Hematopoietic multipotent progenitor cell (in vitro differentiated cells): ENCODE measurements around the gene USP31. TPM values are rescaled to one million over a fixed set of nuclear protein-coding genes. Genes with fewer than 3 reads are reported as not detected.
"Not testable (repeated sequence)": the region's sequence is repeated elsewhere in the genome, so short reads cannot be mapped to it uniquely, and the experiment has no call there.

Experiments
- DNase-seq, 3 donors: peaks; one replicate each; pipeline ENCODE4 v3.0.0-alpha.2; 2011 to 2015; ENCODE audit warnings: low read depth in 2 of 3, low spot score in 2 of 3
- total RNA-seq: library from RNA; depleted of rRNA; stranded (reverse); fragments of >200 nt; gene quantifications from one replicate; pipeline ENCODE4 v1.2.3, GENCODE V29; 2012

USP31 gene
- total RNA-seq, 1 donor = 1.6 TPM

DNA sequence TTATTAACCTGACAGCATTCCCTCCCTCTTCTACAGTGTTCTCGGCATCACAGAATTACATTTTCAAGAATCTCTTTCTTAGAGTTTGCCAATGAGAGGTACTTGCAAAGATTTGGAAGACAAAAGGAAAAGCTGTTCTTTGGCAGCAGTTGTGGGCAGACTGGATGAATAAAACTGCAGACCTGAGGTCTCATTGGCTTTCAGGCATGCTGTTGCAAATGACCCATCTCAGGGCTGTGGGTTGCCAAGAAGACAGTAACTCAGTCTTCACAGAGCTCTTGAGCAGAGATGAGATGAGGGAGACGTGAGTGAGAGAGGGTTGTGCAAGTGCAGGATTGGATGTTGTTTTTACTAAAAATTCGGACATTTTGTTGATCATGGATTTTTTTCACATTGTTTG lies 11.3 kb upstream of the USP31 start:
- no peak for DNase-seq

DNA sequence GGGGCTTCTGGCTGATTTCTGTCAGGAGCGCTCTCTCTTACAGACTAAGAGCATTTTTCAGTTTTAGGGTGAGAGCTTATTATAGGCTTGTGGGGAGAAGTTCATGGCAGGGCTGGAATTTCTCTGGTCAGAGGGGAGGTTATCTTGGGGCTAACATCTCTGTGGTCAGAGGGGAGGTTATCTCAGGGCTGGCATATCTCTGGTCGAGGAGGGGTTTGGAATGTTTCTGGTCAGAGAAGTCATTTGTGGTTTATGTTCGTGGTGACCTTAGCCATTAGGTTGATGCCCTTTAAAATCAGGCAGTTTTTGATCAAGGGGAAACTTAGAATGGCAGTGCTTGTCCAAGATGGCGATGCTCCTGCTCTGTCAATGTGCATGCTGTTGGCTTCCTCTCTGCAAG lies 10.8 kb upstream of the USP31 start:
- no peak for DNase-seq

GRCh38 chr16:23158114-23158513 lies 8.9 kb upstream of the USP31 start:
- no peak for DNase-seq

DNA sequence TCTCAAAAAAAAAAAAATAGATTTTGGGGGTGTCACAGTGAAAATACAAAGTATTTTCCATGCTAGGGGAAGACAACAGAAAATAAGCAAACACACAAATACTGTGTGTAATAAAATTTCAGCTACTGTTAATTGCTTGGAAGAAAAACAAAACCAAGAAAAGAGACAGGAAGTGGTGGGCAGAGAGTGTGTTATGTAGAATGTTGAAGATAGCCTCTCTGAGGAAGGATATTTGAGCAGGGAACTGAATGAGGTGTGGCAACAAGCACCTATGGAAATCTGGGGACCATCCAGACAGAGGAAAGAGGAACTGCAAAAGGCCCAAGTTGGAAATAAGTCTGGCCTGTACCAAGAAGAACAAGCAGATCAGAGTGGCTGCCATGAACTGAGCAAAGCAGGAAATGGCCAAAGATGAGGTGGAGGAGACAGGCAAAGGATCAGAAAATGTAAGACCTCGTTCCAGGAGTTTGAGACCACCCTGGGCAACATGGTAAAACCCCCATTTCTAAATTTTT lies 7.8 kb upstream of the USP31 start:
- DNase-seq = no peak

GRCh38 chr16:23156110-23156509 lies 6.9 kb upstream of the USP31 start:
- DNase-seq = no peak

DNA sequence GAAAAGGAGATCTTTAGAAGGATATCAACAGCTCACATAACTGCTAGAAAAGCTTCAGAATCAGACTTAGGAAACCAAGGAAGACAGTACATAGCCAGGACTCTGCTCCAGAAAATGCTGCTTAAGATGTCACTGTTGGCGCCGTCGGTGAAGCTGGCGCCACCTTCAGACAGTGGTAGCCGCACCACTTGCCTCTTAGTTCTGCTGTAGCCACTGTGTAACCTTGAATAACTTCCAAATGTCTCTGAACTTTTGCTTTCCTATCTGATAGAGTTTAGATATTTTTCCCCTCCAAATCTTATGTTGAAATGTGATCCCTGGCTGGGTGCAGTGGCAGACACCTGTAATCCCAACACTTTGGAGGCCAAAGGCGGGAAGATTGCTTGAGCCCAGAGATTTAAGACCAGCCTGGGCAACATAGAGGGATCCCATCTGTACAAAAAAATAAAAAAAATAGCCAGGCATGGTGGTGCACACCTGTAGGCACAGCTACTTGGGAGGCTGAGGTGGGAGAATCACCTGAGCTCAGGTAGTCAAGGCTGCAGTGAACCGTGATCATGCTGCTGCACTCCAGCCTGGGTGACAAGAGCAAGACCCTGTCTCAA lies 6.3 kb upstream of the USP31 start:
- peak in 1 of 3 donors; percentile 5 for DNase-seq

GRCh38 chr16:23152386-23153178 lies 3.3 kb upstream of the USP31 start:
- DNase-seq = no peak

DNA sequence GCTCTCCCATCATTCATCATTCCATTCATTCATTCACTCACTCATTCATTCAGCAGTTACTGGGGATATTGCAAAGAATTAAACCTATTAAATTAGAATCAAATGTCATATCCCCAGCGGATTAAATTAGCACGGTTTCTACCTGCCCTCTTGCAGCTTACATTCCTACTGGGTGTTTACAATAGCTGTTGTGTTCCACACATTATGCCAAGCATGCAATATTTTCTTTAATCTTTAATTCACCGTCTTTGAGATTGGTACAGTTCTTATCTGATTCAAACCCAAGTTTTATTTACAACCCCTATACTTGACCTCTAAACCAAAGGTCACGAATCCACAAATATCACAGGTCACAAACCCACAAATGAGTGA lies 727 bp upstream of the USP31 start:
- DNase-seq = no peak

GRCh38 chr16:23148513-23149266 lies 562 bp downstream of the USP31 start:
- peak; percentile 29 to 55 (median 50) for DNase-seq

DNA sequence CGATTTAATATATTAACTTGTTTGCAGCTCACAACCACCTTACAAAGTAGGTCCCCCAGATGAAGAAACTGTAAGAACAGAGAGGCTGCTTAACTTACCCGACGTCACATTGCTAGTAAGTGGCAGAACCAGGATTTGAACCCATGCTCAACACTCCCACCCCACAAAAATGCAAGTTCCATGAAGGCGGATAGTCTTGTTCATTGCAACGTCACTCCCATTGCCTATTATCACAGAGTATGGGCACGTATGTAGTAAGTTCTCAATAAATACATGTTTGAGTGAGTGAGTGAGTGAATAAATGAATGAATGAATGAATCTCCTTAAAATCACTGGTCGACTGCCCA lies 1.1 kb downstream of the USP31 start:
- DNase-seq = no peak

GRCh38 chr16:23147666-23148065 lies 1.6 kb downstream of the USP31 start:
- DNase-seq = no peak

GRCh38 chr16:23146877-23147601 lies 2.2 kb downstream of the USP31 start:
- no peak for DNase-seq

GRCh38 chr16:23145608-23146007 lies 3.6 kb downstream of the USP31 start:
- DNase-seq = no peak

DNA sequence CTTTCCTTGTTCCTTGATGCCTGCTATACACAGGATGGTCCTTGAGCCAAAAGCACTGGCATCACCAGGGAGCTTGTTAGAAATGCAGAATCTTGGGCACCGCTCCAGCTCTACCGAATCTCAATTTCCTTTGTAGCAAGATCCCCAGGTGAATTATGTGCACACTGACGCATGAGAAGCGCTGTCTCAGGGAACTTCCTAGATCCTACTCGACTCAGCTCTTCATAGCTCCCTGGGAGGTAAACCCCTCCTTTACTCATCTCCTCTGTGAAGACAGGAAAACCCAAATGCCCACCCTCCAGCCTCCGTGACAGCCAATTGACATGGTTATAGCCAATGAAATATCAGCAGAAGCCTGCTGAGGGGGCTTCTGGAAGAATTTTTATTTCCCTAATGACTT lies 4.1 kb downstream of the USP31 start:
- no peak for DNase-seq

- not testable (repeated sequence) for DNase-seq
Observed at GRCh38 chr16:23144393-23144792, 4.9 kb downstream of the USP31 start.

DNA sequence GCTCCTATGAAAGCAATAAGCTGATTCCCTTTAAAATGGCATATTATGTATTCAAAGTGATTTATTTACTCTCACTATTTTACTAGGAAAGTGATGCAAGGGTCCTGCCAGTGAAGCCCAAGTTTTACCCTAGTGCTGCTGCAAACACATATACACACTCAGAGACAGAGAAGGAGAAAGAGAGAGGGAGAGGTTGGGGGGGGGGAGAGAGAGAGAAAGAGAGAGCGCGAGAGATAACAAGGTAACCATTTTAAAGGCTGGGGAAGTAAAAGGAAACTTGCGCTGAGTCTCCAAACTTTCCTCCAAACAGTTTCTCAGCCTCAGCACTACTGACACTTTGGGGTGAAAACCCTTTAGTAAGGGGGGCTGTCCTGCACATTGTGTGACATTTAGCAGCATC lies 5.9 kb downstream of the USP31 start:
- no peak for DNase-seq

GRCh38 chr16:23141959-23142740 lies 7.1 kb downstream of the USP31 start:
- no peak for DNase-seq

DNA sequence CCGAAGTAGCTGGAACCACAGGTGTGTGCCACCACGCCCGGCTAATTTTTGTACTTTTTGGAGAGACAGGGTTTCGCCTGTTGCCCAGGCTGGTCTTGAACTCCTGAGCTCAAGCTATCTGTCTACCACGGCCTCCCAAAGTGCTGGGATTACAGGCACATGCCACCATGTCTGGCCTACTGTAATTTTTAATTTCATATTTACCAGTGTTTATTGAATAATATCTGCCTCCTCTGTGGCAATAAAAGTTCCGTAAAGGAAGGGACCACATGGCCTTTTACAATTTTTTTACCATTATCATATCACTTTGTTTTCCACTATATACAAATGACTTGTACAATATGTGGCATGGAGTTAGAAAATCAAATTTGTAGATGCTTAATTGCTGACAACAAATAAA lies 7.8 kb downstream of the USP31 start:
- no peak for DNase-seq

DNA sequence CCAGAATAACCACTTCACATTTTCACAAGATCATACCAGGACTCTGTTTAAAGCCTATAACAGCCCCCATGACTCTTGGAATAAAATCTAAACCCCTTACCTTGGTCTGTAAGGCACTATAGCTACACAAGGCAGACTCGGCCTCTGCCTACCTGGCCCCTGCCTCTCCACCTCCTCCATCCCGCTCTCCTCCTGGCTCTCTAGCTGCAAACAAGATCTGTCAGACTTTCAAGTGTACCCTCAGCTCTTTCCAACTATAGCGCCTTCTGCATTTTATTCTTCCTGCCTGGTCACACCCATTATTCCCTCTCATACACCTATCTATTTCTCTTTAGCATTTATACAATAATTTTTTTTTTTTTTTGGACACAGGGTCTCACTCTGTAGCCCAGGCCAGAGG lies 8.2 kb downstream of the USP31 start:
- DNase-seq = no peak

- no peak for DNase-seq
Observed at GRCh38 chr16:23140107-23140506, 9.1 kb downstream of the USP31 start.
